HepG2 (cell line): ENCODE measurements around the gene ZFR2. TPM values are rescaled to one million over a fixed set of nuclear protein-coding genes. Genes with fewer than 3 reads are reported as not detected.

Source experiments
- ATAC-seq: fragments of 200-7000 bp; cut with Tn5 transposase; 3 replicates; pipeline ENCODE4 v1.9.1; 2020; ENCODE audit warnings: mild to moderate bottlenecking, moderate library complexity
- BruUV-seq: library from RNA; stranded (reverse); fragments of 400-500 nt; replicated peaks from 2 replicates; lab custom pipeline; 2021; lab: Mats Ljungman, UMichigan
- CTCF ChIA-PET: fragments of 300-600 bp; formaldehyde crosslinking; extraction: SDS; loops from one replicate; lab custom pipeline; 2021; ENCODE audit warnings: low total read pairs, inconsistent platforms, low intra/inter-chr PET ratio; lab: Yijun Ruan, JAX
- POLR2A ChIA-PET: fragments of 350-600 bp; sonication (Branson Sonifier 250); formaldehyde crosslinking; loops from one replicate; lab custom pipeline; 2020; ENCODE audit warnings: antibody characterized with exemption, inconsistent platforms; lab: Yijun Ruan, JAX
- DNase-seq: peaks from one replicate; pipeline ENCODE4 v3.0.0-alpha.2; 2015; ENCODE audit warnings: low spot score
- FAIRE-seq: peaks from 3 replicates; lab custom pipeline; 2011; peaks lifted over from hg19 to GRCh38; lab: Jason Lieb, UNC
- H2AFZ ChIP-seq: one replicate; pipeline ENCODE4 v1.6.1; 2011; ENCODE audit warnings: low read length, inconsistent platforms
- H3K27ac ChIP-seq: fragments of 300-600 bp; 3 replicates; pipeline ENCODE4 v1.8.0; 2011; ENCODE audit warnings: mixed run types, mild to moderate bottlenecking, mixed read lengths, low read length, inconsistent platforms; ENCODE audit not compliant: insufficient read depth; ENCODE audit errors: extremely low read length
- H3K27me3 ChIP-seq, 2 experiments: fragments of 200-600 bp in 1 of 2; 2 replicates in 1 of 2; 3 replicates in 1 of 2; pipeline versions ENCODE4 v1.6.0 to v1.8.0; 2011; ENCODE audit warnings: low read length in 2 of 2, mild to moderate bottlenecking in 2 of 2, moderate library complexity in 2 of 2, inconsistent platforms in 1 of 2; ENCODE audit not compliant: insufficient read depth in 2 of 2, control insufficient read depth in 1 of 2
- H3K36me3 ChIP-seq, 2 experiments: fragments of 200-600 bp in 1 of 2; replicated peaks in 1 of 2; 2 replicates in 1 of 2; 3 replicates in 1 of 2; pipeline versions ENCODE4 v1.5.1 to v1.8.0; 2011; ENCODE audit warnings: low read length in 2 of 2, inconsistent platforms in 1 of 2; ENCODE audit not compliant: insufficient read depth in 2 of 2, control insufficient read depth in 1 of 2
- H3K4me1 ChIP-seq: 2 replicates; pipeline ENCODE4 v1.5.1; 2012; ENCODE audit warnings: low read length, inconsistent platforms; ENCODE audit not compliant: insufficient read depth
- H3K4me2 ChIP-seq: 2 replicates; pipeline ENCODE4 v1.6.0; 2011; ENCODE audit warnings: low read depth, low read length, inconsistent platforms
- H3K4me3 ChIP-seq, 3 experiments: fragments of 200-600 bp in 1 of 3; sonication (generic), shearing (Covaris generic) in 1 of 3; replicated peaks in 1 of 3; 2 replicates each; pipeline ENCODE4 v1.5.1; 2011 to 2016; ENCODE audit warnings: low read length in 3 of 3, inconsistent platforms in 2 of 3, low read depth in 2 of 3, mild to moderate bottlenecking in 2 of 3, control low read depth in 1 of 3, mixed read lengths in 1 of 3; ENCODE audit not compliant: insufficient read depth in 1 of 3
- H3K79me2 ChIP-seq: one replicate; pipeline ENCODE4 v1.6.1; 2011; ENCODE audit warnings: low read length, inconsistent platforms; ENCODE audit not compliant: insufficient read depth
- H3K9ac ChIP-seq: 2 replicates; pipeline ENCODE4 v1.6.0; 2011; ENCODE audit warnings: mild to moderate bottlenecking, low read depth, low read length, inconsistent platforms; ENCODE audit not compliant: insufficient read depth
- H3K9me3 ChIP-seq: 2 replicates; pipeline ENCODE4 v1.5.1; 2012; ENCODE audit warnings: mild to moderate bottlenecking, low read length
- H4K20me1 ChIP-seq: 2 replicates; pipeline ENCODE4 v1.6.0; 2011; ENCODE audit warnings: inconsistent platforms, mild to moderate bottlenecking, low read length, moderate library complexity; ENCODE audit not compliant: insufficient read depth
- ARHGAP35 ChIP-seq: sonication (generic); formaldehyde crosslinking; IDR thresholded peaks from 2 replicates; pipeline ENCODE4 v1.9.0; 2022; ENCODE audit warnings: mild to moderate bottlenecking, inconsistent platforms, moderate library complexity, missing genetic modification reagents, borderline replicate concordance
- ATAD3A ChIP-seq: sonication (generic); formaldehyde crosslinking; IDR thresholded peaks from 2 replicates; pipeline ENCODE4 v1.4.0; 2020; ENCODE audit warnings: missing genetic modification reagents
- BHLHE40 ChIP-seq: IDR thresholded peaks from 2 replicates; pipeline ENCODE4 v1.6.1; 2011; ENCODE audit warnings: low read length, improper control_type of control experiment
- ELF1 ChIP-seq: sonication (generic); formaldehyde crosslinking; IDR thresholded peaks from 2 replicates; pipeline ENCODE4 v1.4.0; 2020; ENCODE audit warnings: missing genetic modification reagents
- GABPA ChIP-seq, 2 experiments: IDR thresholded peaks; 2 replicates each; pipeline ENCODE4 v1.6.1; 2011 to 2016; ENCODE audit warnings: low read depth in 2 of 2, low read length in 1 of 2, missing biosample characterization in 1 of 2, missing genetic modification characterization in 1 of 2
- JUND ChIP-seq: sonication (generic); formaldehyde crosslinking; IDR thresholded peaks from 2 replicates; pipeline ENCODE4 v1.8.0; 2022; ENCODE audit warnings: mild to moderate bottlenecking, missing genetic modification reagents
- LBX2 ChIP-seq: sonication (generic); formaldehyde crosslinking; IDR thresholded peaks from 2 replicates; pipeline ENCODE4 v1.5.0; 2020; ENCODE audit warnings: missing genetic modification reagents, mild to moderate bottlenecking, borderline replicate concordance
- MTA1 ChIP-seq: sonication (generic); formaldehyde crosslinking; IDR thresholded peaks from 2 replicates; pipeline ENCODE4 v1.4.0; 2020; ENCODE audit warnings: missing genetic modification reagents, mild to moderate bottlenecking, borderline replicate concordance
- MTF2 ChIP-seq: sonication (generic); formaldehyde crosslinking; IDR thresholded peaks from 2 replicates; pipeline ENCODE4 v1.5.0; 2020; ENCODE audit warnings: missing genetic modification reagents, borderline replicate concordance
- NCOA5 ChIP-seq: sonication (generic); formaldehyde crosslinking; IDR thresholded peaks from 2 replicates; pipeline ENCODE4 v1.4.0; 2020; ENCODE audit warnings: missing genetic modification reagents
- PAWR ChIP-seq: sonication (generic); formaldehyde crosslinking; IDR thresholded peaks from 2 replicates; pipeline ENCODE4 v1.4.0; 2020; ENCODE audit warnings: missing genetic modification reagents, mild to moderate bottlenecking, borderline replicate concordance
- SAFB2 ChIP-seq: sonication (generic); formaldehyde crosslinking; IDR thresholded peaks from 2 replicates; pipeline ENCODE4 v1.5.1; 2020; ENCODE audit warnings: missing genetic modification reagents, low read depth, mild to moderate bottlenecking, borderline replicate concordance
- ZBTB1 ChIP-seq: sonication (generic); formaldehyde crosslinking; IDR thresholded peaks from 2 replicates; pipeline ENCODE4 v1.4.0; 2020; ENCODE audit warnings: missing genetic modification reagents, borderline replicate concordance
- ZBTB14 ChIP-seq: sonication (generic); formaldehyde crosslinking; IDR thresholded peaks from 2 replicates; pipeline ENCODE4 v1.4.0; 2020; ENCODE audit warnings: missing genetic modification reagents
- ZFX ChIP-seq: sonication (generic); formaldehyde crosslinking; IDR thresholded peaks from 2 replicates; pipeline ENCODE4 v1.4.0; 2020; ENCODE audit warnings: mild to moderate bottlenecking, low read depth, missing genetic modification reagents, moderate library complexity
- ZNF484 ChIP-seq: sonication (generic); formaldehyde crosslinking; IDR thresholded peaks from 2 replicates; pipeline ENCODE4 v1.5.1; 2020; ENCODE audit warnings: mild to moderate bottlenecking, low read depth, missing genetic modification reagents, borderline replicate concordance
- ZNF703 ChIP-seq: sonication (generic); formaldehyde crosslinking; IDR thresholded peaks from 2 replicates; pipeline ENCODE4 v1.5.1; 2020; ENCODE audit warnings: missing genetic modification reagents, mild to moderate bottlenecking, moderate library complexity, borderline replicate concordance
- WGBS: methylation state at CpG from one replicate; pipeline ENCODE4 v1.1.6; 2017; ENCODE audit warnings: low lambda C conversion rate; 5-methylcytosine and 5-hydroxymethylcytosine counted together
- in situ Hi-C: cut with HindIII; loops from 2 replicates; pipeline ENCODE4 v1.10.0; 2017; ENCODE audit warnings: low pct_unique_long_range_greater_than_20kb; ENCODE audit not compliant: extremely low pct_ligation_motif_present
- intact Hi-C: fragments of 100-400 bp; cut with micrococcal nuclease; formaldehyde crosslinking; loops from one replicate; pipeline ENCODE4 v1.10.0; 2022; ENCODE audit not compliant: unreplicated experiment
- polyA plus RNA-seq, 8 experiments: library from polyadenylated mRNA; depleted of rRNA in 3 of 8; stranded (reverse) in 7 of 8; unstranded in 1 of 8; fragments of >200 nt; fragmentation: Illumina TruSeq in 4 of 8; extraction: Trizol in 4 of 8; gene quantifications; 2 replicates each; pipeline versions ENCODE4 v1.2.1 to v1.2.3, GENCODE V29; 2011 to 2016; ENCODE audit warnings: low read depth in 4 of 8, missing spikeins in 1 of 8, mixed read lengths in 1 of 8; ENCODE audit not compliant: insufficient read depth in 1 of 8
- total RNA-seq, 5 experiments: library from RNA; depleted of rRNA; stranded (reverse); fragments of >200 nt; fragmentation: Illumina TruSeq; extraction: Trizol; gene quantifications; 2 replicates each; pipeline ENCODE4 v1.2.3, GENCODE V29; 2016; ENCODE audit warnings: low read depth in 1 of 5
- TF ChIP-seq, protein P1 (sequence below): sonication (generic); formaldehyde crosslinking; IDR thresholded peaks from 2 replicates; pipeline ENCODE4 v1.4.0; 2020; ENCODE audit warnings: missing genetic modification reagents

The ZFR2 gene
- total and polyA plus RNA-seq, 2 of the 13 experiments (the other 11 are each of a cell fraction or from before 2014, with no cell fraction given) = 0.37 to 0.69 TPM

GRCh38 chr19:3880471-3881271 lies 11.8 kb upstream of the ZFR2 start, which contains the start of gene ATCAY:
Gene ATCAY (plus strand): TSS chr19:3880685. CDS start chr19:3885768, 5,083 bp downstream.
- Histone ChIP-seq H3K79me2 (no peaks in the 10 kb centered on the region), H3K4me2 (no peak within 1 kb of the TSS), H3K36me3 (no peaks in the 10 kb centered on the region), H4K20me1 (no peaks in the 10 kb centered on the region), H3K4me1 (no peaks in the 10 kb centered on the region), H3K27me3 (peaks cover 1 to 7% of the 10 kb centered on the region in 2 experiments; a peak in 2 of 5 replicates), H3K27ac (no peak within 1 kb of the TSS), H2AFZ (no peak within 1 kb of the TSS), H3K4me3 (no peak within 1 kb of the TSS), H3K9ac (no peak within 1 kb of the TSS), H3K9me3 (no peaks in the 10 kb centered on the region)
- ChIA-PET POLR2A (no interaction called here), CTCF (no interaction called here)
- intact Hi-C loops = no loop called here
- in situ Hi-C loops = no loop called here
- FAIRE-seq = no peak
- 33% methylated on average over 26 of the region's 49 CpGs for WGBS
- no TSS peak for BruUV-seq
- DNase-seq = no peak
- no peak; the same call in 2 of the 3 replicates for ATAC-seq
- no peak for TF ChIP-seq SAFB2 (CRISPR knock-in tag)
- no peak for TF ChIP-seq ATAD3A (CRISPR knock-in tag)
- TF ChIP-seq NCOA5 (CRISPR knock-in tag) = no peak
- TF ChIP-seq ZNF484 (CRISPR knock-in tag) = no peak
- TF ChIP-seq MTA1 (CRISPR knock-in tag) = no peak
- no peak for TF ChIP-seq ELF1
- TF ChIP-seq LBX2 (CRISPR knock-in tag) = no peak
- TF ChIP-seq ZFX (CRISPR knock-in tag) = no peak
- TF ChIP-seq JUND (CRISPR knock-in tag) = no peak
- TF ChIP-seq ZNF703 (CRISPR knock-in tag) = no peak
- TF ChIP-seq, protein P1, sequence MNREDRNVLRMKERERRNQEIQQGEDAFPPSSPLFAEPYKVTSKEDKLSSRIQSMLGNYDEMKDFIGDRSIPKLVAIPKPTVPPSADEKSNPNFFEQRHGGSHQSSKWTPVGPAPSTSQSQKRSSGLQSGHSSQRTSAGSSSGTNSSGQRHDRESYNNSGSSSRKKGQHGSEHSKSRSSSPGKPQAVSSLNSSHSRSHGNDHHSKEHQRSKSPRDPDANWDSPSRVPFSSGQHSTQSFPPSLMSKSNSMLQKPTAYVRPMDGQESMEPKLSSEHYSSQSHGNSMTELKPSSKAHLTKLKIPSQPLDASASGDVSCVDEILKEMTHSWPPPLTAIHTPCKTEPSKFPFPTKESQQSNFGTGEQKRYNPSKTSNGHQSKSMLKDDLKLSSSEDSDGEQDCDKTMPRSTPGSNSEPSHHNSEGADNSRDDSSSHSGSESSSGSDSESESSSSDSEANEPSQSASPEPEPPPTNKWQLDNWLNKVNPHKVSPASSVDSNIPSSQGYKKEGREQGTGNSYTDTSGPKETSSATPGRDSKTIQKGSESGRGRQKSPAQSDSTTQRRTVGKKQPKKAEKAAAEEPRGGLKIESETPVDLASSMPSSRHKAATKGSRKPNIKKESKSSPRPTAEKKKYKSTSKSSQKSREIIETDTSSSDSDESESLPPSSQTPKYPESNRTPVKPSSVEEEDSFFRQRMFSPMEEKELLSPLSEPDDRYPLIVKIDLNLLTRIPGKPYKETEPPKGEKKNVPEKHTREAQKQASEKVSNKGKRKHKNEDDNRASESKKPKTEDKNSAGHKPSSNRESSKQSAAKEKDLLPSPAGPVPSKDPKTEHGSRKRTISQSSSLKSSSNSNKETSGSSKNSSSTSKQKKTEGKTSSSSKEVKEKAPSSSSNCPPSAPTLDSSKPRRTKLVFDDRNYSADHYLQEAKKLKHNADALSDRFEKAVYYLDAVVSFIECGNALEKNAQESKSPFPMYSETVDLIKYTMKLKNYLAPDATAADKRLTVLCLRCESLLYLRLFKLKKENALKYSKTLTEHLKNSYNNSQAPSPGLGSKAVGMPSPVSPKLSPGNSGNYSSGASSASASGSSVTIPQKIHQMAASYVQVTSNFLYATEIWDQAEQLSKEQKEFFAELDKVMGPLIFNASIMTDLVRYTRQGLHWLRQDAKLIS (CRISPR knock-in tag) = no peak
- TF ChIP-seq ZBTB14 (CRISPR knock-in tag) = no peak
- TF ChIP-seq ARHGAP35 (CRISPR knock-in tag) = no peak
- TF ChIP-seq GABPA (IDR thresholded peaks at IDR 0.05; ENCODE audit: low read depth, low read length) = no peak
- TF ChIP-seq GABPA (CRISPR knock-in tag; IDR thresholded peaks at IDR 0.05; ENCODE audit: low read depth) = no peak
- TF ChIP-seq BHLHE40 = no peak
- no peak for TF ChIP-seq ZBTB1 (CRISPR knock-in tag)
- no peak for TF ChIP-seq PAWR (CRISPR knock-in tag)
- TF ChIP-seq MTF2 (CRISPR knock-in tag) = no peak
